ENCODE results near the gene FCN1. TPM values are rescaled to one million over a fixed set of nuclear protein-coding genes. Genes with fewer than 3 reads are reported as not detected.

The FCN1 gene
- total and polyA plus RNA-seq, 2 of the 8 experiments (the other 6 are each of a cell fraction or from before 2014, with no cell fraction given), result not detected

DNA sequence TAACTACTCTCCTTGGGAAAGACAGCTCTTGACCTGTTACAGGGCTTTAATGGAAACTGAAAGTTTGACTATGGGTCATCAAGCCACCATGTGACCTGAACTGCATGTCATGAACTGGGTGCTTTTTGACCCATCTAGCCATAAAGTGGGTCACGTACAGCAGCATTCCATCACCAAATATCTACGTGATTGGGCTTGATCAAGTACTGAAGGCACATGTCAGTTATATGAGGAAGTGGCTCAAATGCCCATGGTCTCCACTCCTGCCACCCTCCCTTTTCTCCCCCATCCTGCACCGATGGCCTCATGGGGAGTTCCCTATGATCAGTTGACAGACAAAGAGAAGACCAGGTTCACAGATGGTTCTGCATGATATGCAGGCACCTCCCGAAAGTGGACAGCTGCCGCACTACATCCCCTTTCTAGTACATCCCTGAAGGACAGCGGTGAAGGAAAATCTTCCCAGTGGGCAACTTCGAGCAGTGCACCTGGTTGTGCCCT is 7.3 kb upstream of the FCN1 start (continued):
- TF ChIP-seq CBX8 (IDR thresholded peaks at IDR 0.05; ENCODE audit: borderline replicate concordance, low read depth, low read length) (no peak), SRF (IDR thresholded peaks at IDR 0.05; ENCODE audit: low read depth, low read length) (no peak)

Measured in H1 (cell line).